Keratinocyte (primary cell): ENCODE results near the gene SH3PXD2A. TPM values are rescaled to one million over a fixed set of nuclear protein-coding genes. Genes with fewer than 3 reads are reported as not detected.

Source experiments
- DNase-seq: peaks from one replicate; pipeline ENCODE4 v3.0.0-alpha.2; 2011; ENCODE audit warnings: low read depth, missing footprints, low spot score
- FAIRE-seq: peaks from 2 replicates; lab custom pipeline; 2011; peaks lifted over from hg19 to GRCh38; lab: Jason Lieb, UNC
- H2AFZ ChIP-seq: 2 replicates; pipeline ENCODE4 v1.6.0; 2012; ENCODE audit warnings: low read length, control low read depth, inconsistent platforms; ENCODE audit not compliant: control insufficient read depth
- H3K27ac ChIP-seq: 2 replicates; pipeline ENCODE4 v1.5.1; 2011; ENCODE audit warnings: low read length; ENCODE audit not compliant: control insufficient read depth, insufficient read depth
- H3K27me3 ChIP-seq: 3 replicates; pipeline ENCODE4 v1.6.0; 2011; ENCODE audit warnings: low read length; ENCODE audit not compliant: control insufficient read depth, insufficient read depth; ENCODE audit errors: extremely low read depth
- H3K36me3 ChIP-seq, 2 experiments: 2 replicates in 1 of 2; 3 replicates in 1 of 2; pipeline ENCODE4 v1.5.1; 2011; ENCODE audit warnings: low read length in 2 of 2, mild to moderate bottlenecking in 1 of 2; ENCODE audit not compliant: control insufficient read depth in 2 of 2, insufficient read depth in 2 of 2; ENCODE audit errors: extremely low read depth in 1 of 2
- H3K4me1 ChIP-seq: 3 replicates; pipeline ENCODE4 v1.5.1; 2011; ENCODE audit warnings: low read length; ENCODE audit not compliant: control insufficient read depth, insufficient read depth; ENCODE audit errors: extremely low read depth
- H3K4me2 ChIP-seq: 3 replicates; pipeline ENCODE4 v1.6.0; 2011; ENCODE audit warnings: low read depth, low read length; ENCODE audit not compliant: control insufficient read depth, insufficient read depth; ENCODE audit errors: extremely low read depth
- H3K4me3 ChIP-seq, 3 experiments: fragments of 200-600 bp in 1 of 3; sonication (generic) in 1 of 3; 2 replicates in 2 of 3; 3 replicates in 1 of 3; pipeline ENCODE4 v1.5.1; 2011 to 2016; ENCODE audit warnings: low read length in 3 of 3, mild to moderate bottlenecking in 3 of 3, control low read depth in 2 of 3, inconsistent platforms in 1 of 3, low read depth in 1 of 3, mixed read lengths in 1 of 3, mixed run types in 1 of 3, moderate library complexity in 1 of 3; ENCODE audit not compliant: control insufficient read depth in 2 of 3, insufficient read depth in 2 of 3; ENCODE audit errors: extremely low read depth in 1 of 3
- H3K79me2 ChIP-seq: 2 replicates; pipeline ENCODE4 v1.6.0; 2012; ENCODE audit warnings: low read length; ENCODE audit not compliant: control insufficient read depth, insufficient read depth
- H3K9ac ChIP-seq: 3 replicates; pipeline ENCODE4 v1.6.0; 2011; ENCODE audit warnings: low read length; ENCODE audit not compliant: control insufficient read depth, insufficient read depth; ENCODE audit errors: extremely low read depth
- H3K9me1 ChIP-seq: 3 replicates; pipeline ENCODE4 v1.6.0; 2011; ENCODE audit warnings: low read length; ENCODE audit not compliant: control insufficient read depth, insufficient read depth; ENCODE audit errors: extremely low read depth
- H3K9me3 ChIP-seq: 2 replicates; pipeline ENCODE4 v1.5.1; 2012; ENCODE audit warnings: low read depth, low read length; ENCODE audit not compliant: control insufficient read depth
- H4K20me1 ChIP-seq: 3 replicates; pipeline ENCODE4 v1.6.0; 2011; ENCODE audit warnings: low read length; ENCODE audit not compliant: control insufficient read depth, insufficient read depth; ENCODE audit errors: extremely low read depth
- EZH2 ChIP-seq: IDR thresholded peaks from one replicate; pipeline ENCODE4 v1.6.1; 2012; ENCODE audit warnings: inconsistent platforms, mild to moderate bottlenecking, low read length, moderate library complexity
- dilution Hi-C: fragments of 300-500 bp; cut with MboI; formaldehyde crosslinking; loops from one replicate; pipeline ENCODE4 v1.7.0; 2020; ENCODE audit warnings: low sequenced_read_pairs; ENCODE audit not compliant: extremely low pct_ligation_motif_present
- polyA plus RNA-seq, 5 experiments: library from polyadenylated mRNA; depleted of rRNA in 3 of 5; stranded (reverse) in 3 of 5; stranded (forward) in 1 of 5; unstranded in 1 of 5; fragments of >200 nt; gene quantifications; 1 replicate in 1 of 5; 2 replicates in 3 of 5; 3 replicates in 1 of 5; pipeline versions ENCODE4 v1.2.1 to v1.2.3, GENCODE V29; 2011 to 2012; ENCODE audit warnings: missing spikeins in 2 of 5, low read depth in 1 of 5, low replicate concordance in 1 of 5
- TF ChIP-seq, protein P1 (sequence below), 3 experiments: IDR thresholded peaks in 1 of 3; conservative IDR thresholded peaks in 1 of 3; optimal IDR thresholded peaks in 1 of 3; 2 replicates in 2 of 3; 3 replicates in 1 of 3; pipeline versions ENCODE3 to v1.5.1; 2011; ENCODE audit warnings: low read length in 3 of 3, mild to moderate bottlenecking in 3 of 3, moderate library complexity in 2 of 3, control low read depth in 1 of 3, inconsistent platforms in 1 of 3; ENCODE audit not compliant: insufficient read depth in 2 of 3; ENCODE audit errors: extremely low read depth in 1 of 3

Gene SH3PXD2A
- polyA plus RNA-seq, 1 donor (not counting 4 experiments of a cell fraction or from before 2014, with no cell fraction given) = 33.9 TPM

DNA sequence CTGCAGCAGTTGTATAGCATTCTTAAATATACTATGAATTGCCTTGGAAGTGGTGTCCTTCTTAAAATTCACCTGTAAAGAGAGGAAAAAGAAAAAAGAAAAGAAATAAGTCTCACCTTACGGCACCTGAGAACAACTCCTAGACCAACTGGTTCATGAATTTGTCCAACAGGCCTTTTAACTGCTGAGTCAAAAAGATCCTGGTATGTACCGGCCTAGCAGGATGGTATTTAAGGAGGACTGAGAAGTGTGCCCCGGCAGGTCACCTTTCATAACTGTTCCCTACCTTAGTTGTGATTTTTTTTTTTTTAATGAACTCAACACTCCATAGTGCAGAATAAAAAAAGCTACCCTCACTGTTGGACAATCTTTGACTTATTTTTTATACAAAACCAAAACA is 36.8 kb upstream of the SH3PXD2A start:
- no peak overlapping the region for H3K27ac ChIP-seq
- no peak for FAIRE-seq

DNA sequence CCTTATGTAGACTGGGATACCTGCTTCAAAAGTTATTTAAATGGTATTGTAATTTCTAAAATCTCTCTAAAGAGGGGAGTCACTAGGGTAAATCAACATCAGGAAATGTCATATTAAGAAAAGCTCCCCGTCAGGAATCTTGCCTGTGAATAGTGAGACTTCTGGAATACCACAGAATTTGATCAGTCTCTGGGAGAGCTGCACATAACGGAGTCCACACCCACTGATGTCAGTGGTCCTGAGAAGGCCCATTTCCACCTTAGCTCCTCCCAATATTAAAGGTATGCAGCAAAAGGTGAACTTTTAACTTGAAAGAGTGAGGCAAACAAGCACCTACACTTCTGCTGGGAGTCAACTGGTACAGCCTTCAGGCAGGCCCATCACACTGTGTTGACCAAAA is 35.3 kb upstream of the SH3PXD2A start:
- FAIRE-seq (peak; percentile 20), DNase-seq (no peak)
- H3K4me1 ChIP-seq = peaks cover 56% of the 10 kb centered on the region
- H3K27ac ChIP-seq = peak overlapping the region; percentile 74
- H3K9ac ChIP-seq = no peak overlapping the region
- TF ChIP-seq, protein P1, sequence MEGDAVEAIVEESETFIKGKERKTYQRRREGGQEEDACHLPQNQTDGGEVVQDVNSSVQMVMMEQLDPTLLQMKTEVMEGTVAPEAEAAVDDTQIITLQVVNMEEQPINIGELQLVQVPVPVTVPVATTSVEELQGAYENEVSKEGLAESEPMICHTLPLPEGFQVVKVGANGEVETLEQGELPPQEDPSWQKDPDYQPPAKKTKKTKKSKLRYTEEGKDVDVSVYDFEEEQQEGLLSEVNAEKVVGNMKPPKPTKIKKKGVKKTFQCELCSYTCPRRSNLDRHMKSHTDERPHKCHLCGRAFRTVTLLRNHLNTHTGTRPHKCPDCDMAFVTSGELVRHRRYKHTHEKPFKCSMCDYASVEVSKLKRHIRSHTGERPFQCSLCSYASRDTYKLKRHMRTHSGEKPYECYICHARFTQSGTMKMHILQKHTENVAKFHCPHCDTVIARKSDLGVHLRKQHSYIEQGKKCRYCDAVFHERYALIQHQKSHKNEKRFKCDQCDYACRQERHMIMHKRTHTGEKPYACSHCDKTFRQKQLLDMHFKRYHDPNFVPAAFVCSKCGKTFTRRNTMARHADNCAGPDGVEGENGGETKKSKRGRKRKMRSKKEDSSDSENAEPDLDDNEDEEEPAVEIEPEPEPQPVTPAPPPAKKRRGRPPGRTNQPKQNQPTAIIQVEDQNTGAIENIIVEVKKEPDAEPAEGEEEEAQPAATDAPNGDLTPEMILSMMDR (optimal IDR thresholded peaks at IDR 0.05 in 1 of 3, IDR thresholded peaks at IDR 0.05 in 1 of 3, conservative IDR thresholded peaks at IDR 0.05 in 1 of 3; ENCODE audit: extremely low read depth in 1 of 3, insufficient read depth in 2 of 3, low read length in 3 of 3) = no peak
- no peak for TF ChIP-seq EZH2
- no peaks in the 10 kb centered on the region for H3K9me3 ChIP-seq
- H3K27me3 ChIP-seq = no peaks in the 10 kb centered on the region
- H3K9me1 ChIP-seq = no peaks in the 10 kb centered on the region
- peaks cover 3 to 13% of the 10 kb centered on the region in 2 experiments for H3K36me3 ChIP-seq
- H2AFZ ChIP-seq = peak overlapping the region; percentile 46
- peak overlapping the region; percentile 63 for H3K4me2 ChIP-seq
- dilution Hi-C loops = no loop called here
- no peaks in the 10 kb centered on the region for H3K79me2 ChIP-seq
- no peak overlapping the region for H3K4me3 ChIP-seq
- no peaks in the 10 kb centered on the region for H4K20me1 ChIP-seq

More for the DNA sequence above, 36.8 kb upstream of the SH3PXD2A start:
- dilution Hi-C loops = no loop called here
- no peak for TF ChIP-seq EZH2
- TF ChIP-seq, protein P1 (optimal IDR thresholded peaks at IDR 0.05 in 1 of 3, IDR thresholded peaks at IDR 0.05 in 1 of 3, conservative IDR thresholded peaks at IDR 0.05 in 1 of 3; ENCODE audit: extremely low read depth in 1 of 3, insufficient read depth in 2 of 3, low read length in 3 of 3) = no peak
- H3K79me2 ChIP-seq = no peaks in the 10 kb centered on the region
- H3K36me3 ChIP-seq = peaks cover 4 to 21% of the 10 kb centered on the region in 2 experiments
- H3K4me3 ChIP-seq = no peak overlapping the region
- H3K4me1 ChIP-seq = peaks cover 61% of the 10 kb centered on the region
- no peak for DNase-seq
- no peak overlapping the region for H3K4me2 ChIP-seq
- H3K9ac ChIP-seq = no peak overlapping the region
- H4K20me1 ChIP-seq = no peaks in the 10 kb centered on the region
- no peaks in the 10 kb centered on the region for H3K9me3 ChIP-seq
- H3K27me3 ChIP-seq = no peaks in the 10 kb centered on the region
- no peak overlapping the region for H2AFZ ChIP-seq
- H3K9me1 ChIP-seq = no peaks in the 10 kb centered on the region
